ENCODE data around the gene AP2S1. TPM values are rescaled to one million over a fixed set of nuclear protein-coding genes. Genes with fewer than 3 reads are reported as not detected.
"Not testable (repeated sequence)": the region's sequence is repeated elsewhere in the genome, so short reads cannot be mapped to it uniquely, and the experiment has no call there.

The AP2S1 gene
- total RNA-seq, 2 experiments from 2014 or later = 108 to 117 TPM

DNA sequence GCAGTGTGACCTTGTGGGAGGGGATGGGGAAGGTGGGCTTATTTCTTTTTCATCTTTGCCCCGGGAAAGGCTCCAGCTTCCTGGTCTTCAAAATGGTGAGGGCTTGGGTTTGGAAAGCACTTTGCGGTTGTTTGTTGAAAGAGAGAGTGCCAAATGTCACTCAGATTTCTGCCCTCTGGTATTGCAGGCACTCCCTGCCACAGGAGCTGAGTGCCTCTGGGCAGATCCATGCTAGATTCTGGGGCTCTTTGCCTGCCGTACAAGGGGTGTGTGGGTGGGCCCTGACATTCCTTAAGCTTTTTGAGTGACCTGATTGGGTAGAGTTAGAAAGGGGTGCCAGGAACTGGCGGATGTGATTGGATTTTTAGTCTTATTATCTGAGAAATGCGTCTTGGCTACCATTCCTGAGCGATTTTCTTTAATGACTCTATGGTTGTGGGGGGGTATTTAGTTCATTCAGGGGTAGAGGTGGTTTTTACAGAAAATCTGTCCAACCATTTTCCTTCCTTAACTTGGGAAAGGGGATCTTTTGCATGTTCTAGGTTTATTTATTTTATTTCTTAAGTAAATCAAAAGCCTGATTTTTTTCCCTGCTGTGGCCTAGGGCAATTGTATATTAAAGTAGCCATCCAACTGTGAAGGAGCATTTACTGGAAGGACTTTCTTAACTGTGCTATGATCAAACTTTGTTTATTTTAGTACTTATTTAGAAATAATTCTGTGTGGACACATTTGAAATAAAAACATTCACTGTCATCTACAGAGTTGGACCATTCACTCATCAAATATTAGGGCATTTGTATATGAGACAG lies 13.4 kb upstream of the AP2S1 start:
- Mint-ChIP-seq H3K36me3 (no peaks in the 10 kb centered on the region), H3K4me1 (ENCODE audit: low read depth) (peaks cover 29% of the 10 kb centered on the region), H3K27ac (no peak overlapping the region), H3K9me3 (peaks cover 4% of the 10 kb centered on the region), H3K4me3 (no peak overlapping the region), H3K27me3 (no peaks in the 10 kb centered on the region)
- ChIA-PET POLR2A (no interaction called here), CTCF (interaction anchor here (0.6 to 3.3 kb wide), 2 partner anchors 127 to 380 kb away, joined by 3 to 23 read pairs; no protein-coding TSS in a partner anchor)
- intact Hi-C loops (cut with micrococcal nuclease) = loop anchor here (10.0 kb wide), 1 partner anchor 51 kb away; no protein-coding TSS in a partner anchor
- DNase-seq = no peak

DNA sequence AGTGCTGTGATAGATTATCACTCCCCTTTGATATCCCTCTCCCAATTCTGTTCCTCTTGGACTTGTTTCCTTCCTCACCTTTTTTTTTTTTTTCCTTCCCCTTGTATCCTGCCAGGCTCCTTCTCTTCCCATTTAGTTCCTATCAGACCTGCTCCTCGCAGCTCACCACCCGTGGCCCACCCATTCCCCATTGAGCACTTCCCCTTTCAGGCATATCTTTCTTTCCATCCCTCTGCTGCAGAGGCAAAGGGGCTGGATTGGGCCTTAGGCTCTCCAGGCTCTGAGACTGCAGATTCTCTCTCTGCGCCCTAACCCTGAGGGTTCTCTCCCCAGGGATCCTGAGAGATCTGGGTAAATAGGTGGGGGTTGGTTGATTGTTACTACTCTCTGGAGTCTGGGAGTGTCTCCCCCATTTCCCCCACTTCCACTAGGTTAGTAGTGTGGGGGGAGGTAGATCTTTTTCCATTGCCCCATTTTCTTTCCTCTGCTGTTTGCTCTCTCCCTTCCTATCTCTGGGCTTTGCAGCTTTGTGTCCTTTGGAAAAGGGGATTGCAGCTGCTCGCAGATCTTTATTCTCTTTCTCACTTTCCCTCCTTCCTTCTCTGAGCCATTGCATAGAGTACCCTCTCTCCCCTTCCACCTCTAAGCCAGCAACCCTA lies 12.5 kb upstream of the AP2S1 start:
- no peak overlapping the region for H3K4me3 Mint-ChIP-seq
- no peak overlapping the region for H3K27ac Mint-ChIP-seq
- H3K36me3 Mint-ChIP-seq = peaks cover 2% of the 10 kb centered on the region
- POLR2A ChIA-PET = no interaction called here
- peaks cover 24% of the 10 kb centered on the region for H3K4me1 Mint-ChIP-seq (ENCODE audit: low read depth)
- intact Hi-C loops (cut with micrococcal nuclease) = loop anchor here (10.0 kb wide), 1 partner anchor 52 kb away; no protein-coding TSS in a partner anchor
- CTCF ChIA-PET = interaction anchor here (0.6 to 3.3 kb wide), 5 partner anchors 9 to 379 kb away, joined by 3 to 23 read pairs (median 4); no protein-coding TSS in a partner anchor
- DNase-seq = no peak
- peaks cover 4% of the 10 kb centered on the region for H3K9me3 Mint-ChIP-seq
- H3K27me3 Mint-ChIP-seq = no peaks in the 10 kb centered on the region

- Mint-ChIP-seq H3K4me1 (ENCODE audit: low read depth) (peaks cover 21% of the 10 kb centered on the region), H3K27ac (no peak overlapping the region), H3K9me3 (peaks cover 4% of the 10 kb centered on the region), H3K4me3 (no peak overlapping the region), H3K36me3 (peaks cover 2% of the 10 kb centered on the region), H3K27me3 (no peaks in the 10 kb centered on the region)
- POLR2A ChIA-PET = no interaction called here
- CTCF ChIA-PET = interaction anchor here (0.6 to 3.3 kb wide), 3 partner anchors 109 to 151 kb away, joined by 3 to 23 read pairs (median 9); no protein-coding TSS in a partner anchor
- intact Hi-C loops (cut with micrococcal nuclease) = loop anchor here (10.0 kb wide), 1 partner anchor 52 kb away; no protein-coding TSS in a partner anchor
- peak; percentile 19 for DNase-seq
Measured at GRCh38 chr19:46862503-46862834, 11.8 kb upstream of the AP2S1 start.

DNA sequence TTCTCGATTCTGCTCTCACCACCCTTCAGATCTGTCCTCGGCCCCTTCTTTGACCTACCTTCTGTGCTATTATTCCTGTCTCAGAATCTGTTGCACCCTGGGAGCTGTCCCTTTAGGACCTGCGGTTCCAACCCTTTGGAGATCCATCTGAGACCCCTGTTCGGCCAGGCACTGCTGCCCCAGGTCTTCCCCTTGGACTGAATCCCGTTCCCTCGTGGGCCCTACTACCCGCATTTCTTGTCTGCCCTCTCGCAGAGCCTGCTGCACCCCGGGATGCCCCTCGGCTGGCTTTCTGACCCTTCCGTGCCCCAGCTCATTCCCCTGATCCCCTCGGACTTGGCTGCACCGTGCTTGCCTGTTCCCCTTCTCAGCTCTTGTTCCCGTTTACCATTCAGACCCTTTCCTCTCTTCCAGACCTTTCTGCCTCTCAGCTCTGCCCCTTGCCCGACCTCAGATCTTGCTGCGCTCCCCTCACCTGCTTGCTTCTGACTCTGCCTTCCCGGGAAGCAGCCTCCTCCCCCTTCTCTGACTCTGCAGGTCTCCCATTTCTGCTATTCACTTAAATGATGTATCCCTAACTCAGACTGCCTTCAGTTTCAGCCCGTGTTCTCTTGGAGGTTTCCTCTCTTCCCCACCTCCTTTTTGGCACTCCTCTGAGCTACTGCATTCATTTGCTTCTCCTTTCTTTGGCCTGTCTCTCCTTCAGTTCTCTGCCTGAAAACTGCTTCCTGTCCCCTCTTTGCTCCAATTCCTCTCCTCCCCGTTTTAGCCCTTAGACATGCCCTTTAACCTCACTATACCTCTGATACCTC lies 11.3 kb upstream of the AP2S1 start:
- intact Hi-C loops (cut with micrococcal nuclease) = loop anchor here (2.0 to 10.0 kb wide), 3 partner anchors 53 to 173 kb away; no protein-coding TSS in a partner anchor
- CTCF ChIA-PET = interaction anchor here (1.7 to 3.3 kb wide), 2 partner anchors 129 to 151 kb away, joined by 9 to 23 read pairs; no protein-coding TSS in a partner anchor

GRCh38 chr19:46860846-46861690 lies 10.4 kb upstream of the AP2S1 start, which contains the start of gene ARHGAP35:
TSS of gene ARHGAP35 (plus strand) at chr19:46860997. CDS start at chr19:46918676, 57,679 bp downstream.
- intact Hi-C loops (cut with micrococcal nuclease) = loop anchor here (1.0 to 10.0 kb wide), 6 partner anchors 11 to 395 kb away; partner anchors contain the start of genes AP2S1 and CCDC9
- CTCF ChIA-PET = interaction anchor here (1.3 to 3.3 kb wide), 3 partner anchors 130 to 384 kb away, joined by 3 to 23 read pairs (median 9); no protein-coding TSS in a partner anchor
- peak; percentile 29 for DNase-seq
- peaks cover 16% of the 10 kb centered on the region for H3K4me1 Mint-ChIP-seq (ENCODE audit: low read depth)
- H3K27ac Mint-ChIP-seq = peak within 1 kb of the TSS; percentile 91
- H3K4me3 Mint-ChIP-seq = peak within 1 kb of the TSS; percentile 85
- H3K27me3 Mint-ChIP-seq = no peaks in the 10 kb centered on the region
- peaks cover 2% of the 10 kb centered on the region for H3K36me3 Mint-ChIP-seq
- H3K9me3 Mint-ChIP-seq = peaks cover 4% of the 10 kb centered on the region
- POLR2A ChIA-PET = interaction anchor here (1.1 to 1.6 kb wide), 3 partner anchors 64 to 95 kb away, joined by 3 to 6 read pairs (median 3); no protein-coding TSS in a partner anchor

More for the DNA sequence above, 11.3 kb upstream of the AP2S1 start:
- Mint-ChIP-seq H3K9me3 (peaks cover 4% of the 10 kb centered on the region), H3K27me3 (no peaks in the 10 kb centered on the region), H3K36me3 (peaks cover 2% of the 10 kb centered on the region), H3K4me1 (ENCODE audit: low read depth) (peaks cover 15% of the 10 kb centered on the region), H3K27ac (no peak overlapping the region), H3K4me3 (no peak overlapping the region)
- POLR2A ChIA-PET = interaction anchor here (1.1 kb wide), 2 partner anchors 63 to 94 kb away, joined by 3 read pairs; no protein-coding TSS in a partner anchor
- DNase-seq = peak; percentile 30

DNA sequence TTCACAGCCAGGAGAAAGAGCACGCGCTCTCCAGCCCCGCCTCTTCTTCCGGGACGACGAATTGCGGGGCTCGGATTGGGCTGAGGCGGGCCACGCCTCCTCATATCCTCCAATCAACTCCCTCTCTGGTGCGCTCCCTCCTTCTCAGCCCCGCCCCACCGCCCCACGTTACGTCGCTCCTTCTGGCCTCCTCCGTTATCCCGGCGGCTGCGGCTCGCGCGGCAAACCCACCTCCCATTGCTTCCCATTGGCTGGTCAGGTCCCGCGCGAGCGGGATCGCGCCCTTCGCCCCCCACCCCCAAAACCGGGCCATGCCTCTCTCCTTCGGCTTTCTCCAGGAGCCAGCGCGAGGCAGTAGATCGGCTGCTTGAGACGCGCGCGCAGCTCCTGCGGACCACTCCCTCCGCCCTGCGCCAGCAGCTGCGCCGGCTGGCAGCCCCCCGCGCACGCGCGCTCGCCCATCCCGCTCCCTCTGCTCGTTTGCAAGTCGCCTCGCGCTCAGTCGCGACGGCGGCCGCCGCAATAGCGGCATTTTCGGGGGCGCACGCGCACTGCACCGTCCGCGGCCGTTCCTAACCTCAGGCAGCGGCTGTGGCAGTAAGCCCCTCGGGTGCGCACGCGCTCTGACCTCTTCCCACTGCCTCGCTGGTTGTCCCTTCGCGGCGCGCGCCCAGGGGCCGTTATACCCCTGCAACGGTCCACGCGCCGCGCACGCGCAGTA lies 9.6 kb upstream of the AP2S1 start:
- H3K36me3 Mint-ChIP-seq = peaks cover 2% of the 10 kb centered on the region
- intact Hi-C loops (cut with micrococcal nuclease) = loop anchor here (1.0 to 10.0 kb wide), 6 partner anchors 10 to 396 kb away; partner anchors contain the start of genes AP2S1 and CCDC9
- H3K4me3 Mint-ChIP-seq = peak overlapping the region; percentile 85
- ChIA-PET POLR2A (interaction anchor here (1.1 to 1.6 kb wide), 2 partner anchors 65 to 76 kb away, joined by 3 to 6 read pairs; no protein-coding TSS in a partner anchor), CTCF (interaction anchor here (1.3 to 3.3 kb wide), 3 partner anchors 131 to 384 kb away, joined by 3 to 23 read pairs (median 11); no protein-coding TSS in a partner anchor)
- peaks cover 4% of the 10 kb centered on the region for H3K9me3 Mint-ChIP-seq
- DNase-seq = peak; percentile 98
- peaks cover 17% of the 10 kb centered on the region for H3K4me1 Mint-ChIP-seq (ENCODE audit: low read depth)
- H3K27me3 Mint-ChIP-seq = no peaks in the 10 kb centered on the region
- peak overlapping the region; percentile 91 for H3K27ac Mint-ChIP-seq

GRCh38 chr19:46859637-46860124 lies 9.0 kb upstream of the AP2S1 start:
- H3K27me3 Mint-ChIP-seq = no peaks in the 10 kb centered on the region
- peaks cover 17% of the 10 kb centered on the region for H3K4me1 Mint-ChIP-seq (ENCODE audit: low read depth)
- intact Hi-C loops (cut with micrococcal nuclease) = loop anchor here (1.0 to 10.0 kb wide), 6 partner anchors 9 to 397 kb away; partner anchors contain the start of genes AP2S1 and CCDC9
- H3K4me3 Mint-ChIP-seq = peak overlapping the region; percentile 85
- no peak for DNase-seq
- ChIA-PET CTCF (interaction anchor here (0.7 to 1.6 kb wide), 3 partner anchors 25 to 385 kb away, joined by 3 to 11 read pairs (median 3); no protein-coding TSS in a partner anchor), POLR2A (interaction anchor here (1.6 kb wide), 1 partner anchor 75 kb away, joined by 6 read pairs; no protein-coding TSS in a partner anchor)
- H3K27ac Mint-ChIP-seq = peak overlapping the region; percentile 91
- peaks cover 2% of the 10 kb centered on the region for H3K36me3 Mint-ChIP-seq
- H3K9me3 Mint-ChIP-seq = peaks cover 4% of the 10 kb centered on the region

DNA sequence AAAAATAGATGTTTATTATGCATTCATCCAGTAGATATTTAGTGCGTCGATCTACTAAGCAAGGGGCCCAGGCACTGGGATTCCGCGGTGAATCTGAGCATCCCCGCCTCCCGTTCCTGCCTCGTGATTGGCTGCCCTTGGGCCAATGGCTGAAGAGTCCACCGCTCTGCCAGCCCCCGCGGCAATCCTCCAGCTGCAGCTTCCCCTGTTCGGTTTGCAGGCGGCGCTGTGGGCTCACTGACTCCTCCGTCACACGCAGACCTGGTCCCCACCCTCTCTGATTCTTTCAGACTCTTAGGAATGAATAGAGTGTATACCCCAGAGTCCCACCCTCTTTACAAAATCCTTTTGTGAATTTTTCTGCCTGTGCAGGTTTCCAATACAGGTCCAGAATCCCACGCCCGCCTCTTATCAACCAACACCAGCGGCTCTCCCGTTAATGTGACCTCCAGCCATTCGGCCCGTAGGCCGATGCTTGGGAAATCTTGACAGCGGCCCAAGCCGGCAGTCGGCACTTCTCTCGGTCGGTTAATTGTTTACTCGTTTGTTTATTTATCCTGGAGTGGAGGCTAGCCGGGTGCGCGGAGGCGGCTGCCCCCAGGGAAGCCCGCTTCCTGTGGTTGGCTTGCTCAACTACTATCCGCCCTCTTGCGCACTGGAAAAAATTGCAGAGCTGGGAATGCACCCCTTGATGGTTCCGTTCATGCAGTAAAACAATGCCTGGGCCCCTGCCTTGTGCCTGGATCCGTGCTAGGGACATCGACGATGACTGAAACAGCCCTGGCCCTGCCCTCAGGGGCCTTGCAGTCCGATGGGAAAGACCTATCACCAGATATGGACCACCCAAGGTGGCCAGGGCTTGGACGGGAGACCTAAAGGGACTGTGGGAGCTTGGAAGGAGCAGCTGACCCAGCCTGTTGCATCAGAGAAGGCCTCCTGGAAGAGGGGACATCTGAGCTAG lies 5.7 kb upstream of the AP2S1 start:
- peaks cover 2% of the 10 kb centered on the region for H3K36me3 Mint-ChIP-seq
- H3K4me3 Mint-ChIP-seq = peak overlapping the region; percentile 73
- H3K4me1 Mint-ChIP-seq (ENCODE audit: low read depth) = peaks cover 17% of the 10 kb centered on the region
- H3K27me3 Mint-ChIP-seq = no peaks in the 10 kb centered on the region
- CTCF ChIA-PET = interaction anchor here (0.5 to 3.3 kb wide), 15 partner anchors 11 to 388 kb away, joined by 3 to 36 read pairs (median 4); no protein-coding TSS in a partner anchor
- intact Hi-C loops (cut with micrococcal nuclease) = loop anchor here (1.0 to 2.0 kb wide), 3 partner anchors 135 to 256 kb away; partner anchors contain the start of gene ZC3H4
- POLR2A ChIA-PET = interaction anchor here (1.2 to 1.5 kb wide), 2 partner anchors 12 to 99 kb away, joined by 5 read pairs; no protein-coding TSS in a partner anchor
- peaks cover 4% of the 10 kb centered on the region for H3K9me3 Mint-ChIP-seq
- DNase-seq = peak; percentile 95
- peak overlapping the region; percentile 83 for H3K27ac Mint-ChIP-seq

DNA sequence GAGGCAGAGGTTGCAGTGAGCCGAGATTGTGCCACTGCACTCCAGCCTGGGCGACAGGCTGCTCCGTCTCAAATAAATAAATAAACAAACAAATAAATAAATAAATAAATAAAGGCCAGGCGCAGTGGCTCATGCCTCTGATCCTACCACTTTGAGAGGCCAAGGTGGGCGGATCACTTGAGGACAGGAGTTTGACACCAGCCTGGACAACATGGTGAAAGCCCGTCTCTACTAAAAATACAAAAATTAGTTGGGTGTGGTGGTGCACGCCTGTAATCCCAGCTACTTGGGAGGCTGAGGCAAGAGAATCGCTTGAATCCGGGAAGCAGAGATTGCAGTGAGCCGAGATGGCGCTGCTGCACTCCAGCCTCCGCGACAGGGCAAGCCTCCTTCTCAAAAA lies 4.1 kb upstream of the AP2S1 start:
- H3K9me3 Mint-ChIP-seq, H3K27me3 Mint-ChIP-seq, H3K36me3 Mint-ChIP-seq, POLR2A ChIA-PET, DNase-seq, H3K27ac Mint-ChIP-seq, H3K4me3 Mint-ChIP-seq: not testable (repeated sequence)
- intact Hi-C loops (cut with micrococcal nuclease) = loop anchor here (5.0 kb wide), 1 partner anchor 107 kb away; the partner anchor contains the start of genes FKRP and STRN4
- H3K4me1 Mint-ChIP-seq (ENCODE audit: low read depth) = peaks cover 22% of the 10 kb centered on the region
- CTCF ChIA-PET = interaction anchor here (0.6 to 1.8 kb wide), 3 partner anchors 8 to 158 kb away, joined by 4 to 7 read pairs (median 6); no protein-coding TSS in a partner anchor
